Endothelial cell (in vitro differentiated cells): ENCODE measurements around the gene MYL10. TPM values are rescaled to one million over a fixed set of nuclear protein-coding genes. Genes with fewer than 3 reads are reported as not detected.

Experiments used
- DNase-seq: peaks from one replicate; pipeline ENCODE4 v3.0.0; 2021; ENCODE audit warnings: low spot score
- H3K27ac Mint-ChIP-seq: one replicate; pipeline ENCODE4 v1.8.0; 2021; ENCODE audit warnings: mixed read lengths, inconsistent platforms; ENCODE audit not compliant: unreplicated experiment
- H3K27me3 Mint-ChIP-seq: one replicate; pipeline ENCODE4 v1.8.0; 2021; ENCODE audit warnings: mild to moderate bottlenecking, moderate library complexity, mixed read lengths, inconsistent platforms; ENCODE audit not compliant: unreplicated experiment
- H3K36me3 Mint-ChIP-seq: one replicate; pipeline ENCODE4 v1.8.0; 2021; ENCODE audit warnings: mild to moderate bottlenecking, low read depth, mixed read lengths, inconsistent platforms; ENCODE audit not compliant: unreplicated experiment
- H3K4me1 Mint-ChIP-seq: one replicate; pipeline ENCODE4 v1.8.0; 2021; ENCODE audit warnings: mild to moderate bottlenecking, mixed read lengths, inconsistent platforms; ENCODE audit not compliant: unreplicated experiment
- H3K4me3 Mint-ChIP-seq: one replicate; pipeline ENCODE4 v1.8.0; 2021; ENCODE audit warnings: mild to moderate bottlenecking, mixed read lengths, inconsistent platforms; ENCODE audit not compliant: unreplicated experiment
- H3K9me3 Mint-ChIP-seq: one replicate; pipeline ENCODE4 v1.8.0; 2021; ENCODE audit warnings: mixed read lengths, inconsistent platforms; ENCODE audit not compliant: unreplicated experiment
- total RNA-seq: library from RNA; stranded (reverse); fragmentation: NEBNext Ultra II Directional; extraction: Animal tissue kit (Norgen Biotek cat#: 25700); gene quantifications from one replicate; pipeline ENCODE4 v1.2.1, GENCODE V29; 2021; ENCODE audit not compliant: unreplicated experiment
- TF ChIP-seq, protein P1 (sequence below): fragments of 200-600 bp; sonication (generic); IDR thresholded peaks from one replicate; pipeline ENCODE4 v1.5.0; 2021; ENCODE audit warnings: antibody characterized with exemption; ENCODE audit not compliant: unreplicated experiment

Gene MYL10
- total RNA-seq, 1 donor from 2014 or later: not detected

DNA sequence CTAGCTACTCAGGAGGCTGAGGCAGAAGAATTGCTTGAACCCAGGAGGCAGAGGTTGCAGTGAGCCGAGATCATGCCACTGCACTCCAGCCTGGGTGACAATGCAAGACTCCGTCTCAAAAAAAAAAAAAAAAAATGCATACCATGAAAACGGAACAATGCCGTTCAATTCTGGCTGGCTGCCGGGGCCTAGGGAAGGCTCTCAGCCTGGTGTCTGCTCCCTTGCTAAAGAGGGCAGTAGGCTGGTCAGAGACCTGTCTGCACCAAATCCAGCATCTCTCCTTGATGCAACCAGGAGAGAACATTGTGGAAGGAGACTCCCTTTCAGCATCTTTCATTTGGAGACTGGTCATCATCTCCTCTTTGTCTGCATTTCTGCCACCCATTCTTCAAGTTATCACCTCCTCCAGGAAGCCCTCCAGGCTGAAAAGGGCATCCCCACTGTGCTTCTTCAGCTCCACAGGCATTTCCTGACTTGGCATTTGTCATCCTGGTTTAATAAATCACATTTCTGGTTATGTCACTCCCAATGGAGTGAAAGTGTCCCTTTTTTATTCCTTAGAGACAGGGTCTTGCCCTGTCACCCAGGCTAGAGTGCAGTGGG, 24.7 kb downstream of the MYL10 start:
- no peak overlapping the region for H3K27ac Mint-ChIP-seq
- H3K27me3 Mint-ChIP-seq: peaks cover 2% of the 10 kb centered on the region
- H3K4me3 Mint-ChIP-seq: no peak overlapping the region
- no peaks in the 10 kb centered on the region for H3K36me3 Mint-ChIP-seq
- no peaks in the 10 kb centered on the region for H3K4me1 Mint-ChIP-seq
- TF ChIP-seq, protein P1, sequence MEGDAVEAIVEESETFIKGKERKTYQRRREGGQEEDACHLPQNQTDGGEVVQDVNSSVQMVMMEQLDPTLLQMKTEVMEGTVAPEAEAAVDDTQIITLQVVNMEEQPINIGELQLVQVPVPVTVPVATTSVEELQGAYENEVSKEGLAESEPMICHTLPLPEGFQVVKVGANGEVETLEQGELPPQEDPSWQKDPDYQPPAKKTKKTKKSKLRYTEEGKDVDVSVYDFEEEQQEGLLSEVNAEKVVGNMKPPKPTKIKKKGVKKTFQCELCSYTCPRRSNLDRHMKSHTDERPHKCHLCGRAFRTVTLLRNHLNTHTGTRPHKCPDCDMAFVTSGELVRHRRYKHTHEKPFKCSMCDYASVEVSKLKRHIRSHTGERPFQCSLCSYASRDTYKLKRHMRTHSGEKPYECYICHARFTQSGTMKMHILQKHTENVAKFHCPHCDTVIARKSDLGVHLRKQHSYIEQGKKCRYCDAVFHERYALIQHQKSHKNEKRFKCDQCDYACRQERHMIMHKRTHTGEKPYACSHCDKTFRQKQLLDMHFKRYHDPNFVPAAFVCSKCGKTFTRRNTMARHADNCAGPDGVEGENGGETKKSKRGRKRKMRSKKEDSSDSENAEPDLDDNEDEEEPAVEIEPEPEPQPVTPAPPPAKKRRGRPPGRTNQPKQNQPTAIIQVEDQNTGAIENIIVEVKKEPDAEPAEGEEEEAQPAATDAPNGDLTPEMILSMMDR: no peak
- DNase-seq: no peak
- no peaks in the 10 kb centered on the region for H3K9me3 Mint-ChIP-seq

DNA sequence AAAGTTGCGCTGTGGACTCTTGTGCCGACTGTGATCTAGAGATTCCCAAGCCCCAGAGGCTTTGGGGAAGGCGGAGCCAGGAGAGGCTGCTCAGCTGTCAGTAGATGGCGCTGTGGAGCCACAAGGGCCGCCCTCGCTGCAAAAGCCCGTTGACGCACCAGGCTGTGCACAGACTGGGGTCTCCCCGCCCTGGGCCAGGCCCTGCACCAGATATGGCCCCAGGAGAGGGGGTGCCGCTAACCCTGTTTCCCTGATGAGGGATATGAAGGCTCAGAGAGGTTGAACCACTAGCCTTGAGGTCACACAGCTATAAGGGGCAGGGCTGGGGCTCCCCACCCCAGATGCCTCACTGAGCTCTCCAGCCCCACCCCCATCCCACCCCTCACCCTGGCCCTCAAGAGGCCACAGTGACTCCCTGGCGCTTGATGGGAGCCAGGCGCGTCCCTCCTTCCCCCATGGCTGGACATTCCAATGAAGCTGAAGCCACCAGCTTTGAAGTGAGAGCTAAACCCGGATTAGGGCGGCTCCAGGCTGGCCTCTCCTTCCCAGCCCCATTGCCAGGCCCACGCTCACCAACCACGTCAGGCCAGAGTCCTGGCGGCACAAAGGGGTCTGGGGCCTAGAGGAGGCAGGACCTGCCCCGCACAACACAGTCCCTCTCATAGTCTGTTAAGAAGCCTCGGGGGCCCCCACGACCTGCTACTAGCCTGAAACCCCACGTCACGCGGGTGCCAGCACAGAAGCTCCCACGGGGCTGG, 26.4 kb downstream of the MYL10 start:
- no peak overlapping the region for H3K27ac Mint-ChIP-seq
- TF ChIP-seq, protein P1: peak; percentile 78

DNA sequence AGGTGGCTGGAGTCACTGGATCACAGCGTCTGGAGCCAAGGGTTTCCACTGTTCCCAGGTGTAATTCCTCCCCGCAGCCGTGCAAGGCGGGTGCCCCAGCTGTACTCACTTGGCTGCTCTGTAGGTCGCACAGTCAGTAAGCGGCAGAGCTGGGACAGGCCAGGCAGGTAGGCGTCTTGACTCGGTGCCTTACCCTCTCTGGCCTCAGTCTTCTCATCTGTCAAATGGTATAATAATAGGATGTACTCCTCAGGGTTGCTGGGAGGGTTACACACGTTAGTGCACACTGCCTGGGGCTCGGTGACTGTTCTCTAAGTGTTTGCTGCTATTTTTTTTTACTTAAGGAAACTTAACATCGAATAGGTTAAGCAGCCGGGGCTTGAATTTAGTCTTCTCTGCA, 27.0 kb downstream of the MYL10 start:
- no peak for DNase-seq
- Mint-ChIP-seq H3K27ac (no peak overlapping the region), H3K9me3 (no peaks in the 10 kb centered on the region), H3K4me1 (no peaks in the 10 kb centered on the region), H3K4me3 (no peak overlapping the region), H3K27me3 (peaks cover 2% of the 10 kb centered on the region), H3K36me3 (no peaks in the 10 kb centered on the region)
- TF ChIP-seq, protein P1: no peak

More for the DNA sequence above, 26.4 kb downstream of the MYL10 start:
- peak; percentile 92 for DNase-seq
- Mint-ChIP-seq H3K4me3 (no peak overlapping the region), H3K27me3 (peaks cover 2% of the 10 kb centered on the region), H3K36me3 (no peaks in the 10 kb centered on the region), H3K9me3 (no peaks in the 10 kb centered on the region), H3K4me1 (no peaks in the 10 kb centered on the region)

DNA sequence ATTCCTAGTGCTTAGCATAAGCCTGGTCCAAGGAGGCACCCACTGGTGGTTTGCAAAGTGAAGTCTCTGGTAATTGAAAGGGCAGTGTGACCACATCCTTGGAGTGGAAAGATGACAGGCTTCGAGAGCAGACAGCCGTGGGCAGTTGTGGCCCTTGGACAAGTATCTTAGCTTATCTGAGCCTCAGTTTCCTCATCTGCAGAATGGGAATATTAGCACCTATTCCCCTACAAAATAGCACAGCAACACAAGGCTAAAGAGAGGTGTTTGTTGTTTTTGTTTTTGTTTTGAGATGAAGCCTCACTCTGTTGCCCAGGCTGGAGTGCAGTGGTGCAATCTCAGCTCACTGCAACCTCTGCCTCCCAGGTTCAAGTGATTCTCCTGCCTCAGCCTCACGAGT, 29.3 kb downstream of the MYL10 start:
- no peak for DNase-seq
- Mint-ChIP-seq H3K4me1 (no peaks in the 10 kb centered on the region), H3K4me3 (no peak overlapping the region), H3K36me3 (no peaks in the 10 kb centered on the region), H3K27me3 (no peaks in the 10 kb centered on the region), H3K9me3 (no peaks in the 10 kb centered on the region), H3K27ac (no peak overlapping the region)
- TF ChIP-seq, protein P1: no peak

DNA sequence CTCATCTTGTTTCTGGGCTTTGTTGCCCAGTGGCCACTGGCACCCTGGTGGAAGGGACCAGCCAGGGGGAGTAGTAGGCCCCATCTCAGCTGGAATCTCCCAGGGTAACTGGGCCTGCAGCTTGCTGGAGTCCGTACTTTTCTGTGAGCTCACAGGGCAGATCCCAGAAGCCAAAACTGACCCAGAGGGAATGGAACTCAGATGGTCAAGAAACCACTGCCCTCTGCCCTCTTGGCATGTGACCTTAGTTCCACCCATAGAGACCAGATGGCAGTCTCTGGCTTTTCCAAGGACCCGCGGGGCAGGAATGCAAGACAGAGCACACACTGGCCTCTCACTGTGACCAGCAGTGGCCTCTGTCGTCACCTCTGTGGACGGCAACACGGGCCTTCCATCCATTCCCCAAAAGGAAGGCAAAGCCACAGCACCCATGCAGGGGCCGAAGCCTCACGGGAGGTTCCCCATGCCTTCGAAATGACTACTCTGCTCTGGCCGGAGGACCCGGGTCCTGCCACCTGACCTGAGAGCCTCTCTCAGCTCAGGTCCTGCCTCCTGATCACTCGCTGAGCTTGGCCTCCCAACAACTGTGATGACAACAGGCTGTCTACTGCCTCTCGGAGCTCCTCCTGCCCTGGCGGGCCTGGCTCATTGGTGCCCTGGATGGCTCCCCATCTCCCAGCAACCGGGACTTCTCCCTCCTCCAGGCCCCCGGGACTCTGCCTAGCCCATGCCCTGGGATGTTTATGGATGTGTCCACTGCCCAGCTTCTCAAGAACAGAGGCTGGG, 29.9 kb downstream of the MYL10 start:
- no peaks in the 10 kb centered on the region for H3K36me3 Mint-ChIP-seq
- TF ChIP-seq, protein P1: no peak
- no peak for DNase-seq
- H3K9me3 Mint-ChIP-seq: no peaks in the 10 kb centered on the region
- no peaks in the 10 kb centered on the region for H3K4me1 Mint-ChIP-seq
- H3K27ac Mint-ChIP-seq: no peak overlapping the region
- H3K27me3 Mint-ChIP-seq: no peaks in the 10 kb centered on the region
- H3K4me3 Mint-ChIP-seq: no peak overlapping the region
